SK-N-MC (cell line): ENCODE measurements around the gene MAP2K7.

Source experiments
- EZH2 ChIP-seq: fragments of 200-600 bp; sonication (generic); IDR thresholded peaks from one replicate; pipeline ENCODE4 v1.6.1; 2017; ENCODE audit warnings: antibody characterized with exemption
- FOXP2 ChIP-seq: optimal IDR thresholded peaks from 2 replicates; pipeline ENCODE3; 2011; ENCODE audit warnings: mild to moderate bottlenecking, moderate library complexity; ENCODE audit not compliant: insufficient read depth; ENCODE audit errors: extremely low read length, control extremely low read depth
- POLR2AphosphoS5 ChIP-seq: IDR thresholded peaks from 2 replicates; pipeline ENCODE4 v1.6.1; 2012; ENCODE audit warnings: mild to moderate bottlenecking, low read depth, low read length, borderline replicate concordance

- TF ChIP-seq EZH2 (no peak), POLR2AphosphoS5 (no peak), FOXP2 (no peak)
Measured at GRCh38 chr19:7913652-7914051, 10.0 kb downstream of the MAP2K7 start.
